Measurements from ENCODE around the gene OSR1. TPM values are rescaled to one million over a fixed set of nuclear protein-coding genes. Genes with fewer than 3 reads are reported as not detected.

OSR1 gene
- total RNA-seq, 1 donor from 2014 or later = 0.80 TPM

DNA sequence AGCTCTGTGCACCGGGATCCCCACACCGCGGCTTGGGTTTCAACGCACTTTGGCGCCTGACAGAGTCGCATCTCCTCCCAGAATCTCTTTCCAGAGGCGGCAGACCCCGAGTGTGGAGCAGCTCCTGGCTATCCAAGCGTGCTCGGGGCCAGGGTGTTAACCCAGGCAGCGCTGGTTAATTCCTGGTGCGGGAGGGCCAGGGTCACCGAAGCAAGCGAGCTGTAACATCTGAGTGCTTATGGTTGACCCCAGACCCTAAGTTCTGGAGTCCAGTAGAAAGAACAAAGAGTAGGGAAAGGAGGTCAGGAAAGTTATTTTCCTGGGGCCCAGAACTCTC, 566 bp upstream of the OSR1 start:
- DNase-seq (ENCODE audit: low read depth) = no peak

DNA sequence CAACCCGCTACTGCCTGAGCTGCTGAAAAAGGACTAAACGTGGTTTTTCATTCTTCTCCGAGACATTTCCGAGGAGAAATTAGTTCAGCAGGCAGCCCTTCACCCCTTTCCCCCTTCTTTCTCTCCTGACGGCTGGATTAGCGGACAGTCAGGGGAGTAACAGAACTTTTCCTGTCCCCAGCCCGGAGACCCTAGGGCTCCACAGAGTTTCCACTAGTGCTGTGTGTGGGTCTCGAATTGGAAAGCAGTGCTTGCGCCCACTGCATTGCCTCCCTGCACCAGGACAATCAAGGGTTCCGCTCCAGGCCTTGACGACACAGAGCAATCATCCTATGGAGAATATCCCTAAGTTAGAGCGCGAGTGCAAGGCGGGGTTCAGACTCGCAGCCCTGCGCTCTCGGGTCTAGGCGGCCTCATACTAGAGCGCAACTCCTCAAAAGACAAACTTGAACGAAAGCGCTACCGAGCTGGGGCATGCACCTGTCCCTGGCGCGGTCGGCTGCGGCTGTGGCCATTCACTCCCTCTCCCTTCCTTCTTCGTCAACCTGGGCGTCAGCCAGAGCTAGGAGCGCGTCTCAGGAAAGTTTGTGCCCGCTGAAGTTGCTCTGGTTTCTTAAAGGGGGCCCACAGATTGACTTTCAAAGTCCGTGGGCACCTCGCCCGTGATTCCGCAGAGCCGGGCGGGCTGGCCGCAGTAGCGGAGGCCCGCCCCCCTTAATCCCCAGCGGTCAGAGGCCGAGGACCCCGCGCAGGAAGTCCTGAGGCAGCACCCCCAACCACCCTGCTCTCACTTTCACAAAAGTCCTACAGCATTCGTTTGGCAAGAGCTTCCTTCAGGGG, 801 bp downstream of the OSR1 start:
- no peak for DNase-seq (ENCODE audit: low read depth)

DNA sequence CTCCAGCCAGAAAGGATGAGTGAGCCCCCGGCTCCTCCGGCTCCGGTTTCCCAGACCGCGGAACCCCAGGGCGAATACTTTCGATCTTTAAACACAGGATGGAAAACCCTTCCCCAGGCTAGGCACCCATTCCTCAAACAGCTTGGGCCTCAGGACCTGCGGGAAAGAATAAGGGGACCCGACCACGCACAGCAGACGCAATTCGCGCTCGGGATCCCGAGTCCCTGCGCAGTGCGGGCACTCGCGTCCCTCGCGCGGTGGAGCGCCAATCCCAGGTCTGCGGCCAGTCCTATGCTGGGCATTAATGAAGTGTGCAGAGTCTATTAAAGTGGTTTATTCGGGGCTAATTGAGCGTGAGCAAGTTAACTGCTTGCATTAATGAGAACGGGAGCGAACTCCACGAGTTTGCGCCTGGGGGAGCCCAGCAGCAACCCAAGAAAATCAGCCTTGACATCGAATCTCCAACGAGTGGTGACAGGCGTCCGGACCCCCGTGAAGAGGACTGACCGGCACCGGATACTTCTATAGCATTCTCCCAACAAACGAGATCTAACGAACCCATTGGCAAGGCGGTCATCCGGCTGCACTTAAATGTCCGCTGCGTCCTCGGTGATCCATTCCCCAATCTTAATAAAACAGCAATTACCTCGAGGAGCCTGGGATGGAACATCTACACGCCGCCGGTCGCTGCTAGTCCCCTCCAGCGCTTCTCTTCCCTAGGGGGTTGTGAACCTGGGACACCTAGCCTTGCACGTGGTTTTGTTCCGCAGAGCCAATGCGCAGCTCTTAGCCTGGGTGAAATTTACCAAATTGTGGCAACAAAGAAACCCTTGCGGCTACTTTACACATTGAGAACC, 1.6 kb downstream of the OSR1 start:
- no peak for DNase-seq (ENCODE audit: low read depth)

DNA sequence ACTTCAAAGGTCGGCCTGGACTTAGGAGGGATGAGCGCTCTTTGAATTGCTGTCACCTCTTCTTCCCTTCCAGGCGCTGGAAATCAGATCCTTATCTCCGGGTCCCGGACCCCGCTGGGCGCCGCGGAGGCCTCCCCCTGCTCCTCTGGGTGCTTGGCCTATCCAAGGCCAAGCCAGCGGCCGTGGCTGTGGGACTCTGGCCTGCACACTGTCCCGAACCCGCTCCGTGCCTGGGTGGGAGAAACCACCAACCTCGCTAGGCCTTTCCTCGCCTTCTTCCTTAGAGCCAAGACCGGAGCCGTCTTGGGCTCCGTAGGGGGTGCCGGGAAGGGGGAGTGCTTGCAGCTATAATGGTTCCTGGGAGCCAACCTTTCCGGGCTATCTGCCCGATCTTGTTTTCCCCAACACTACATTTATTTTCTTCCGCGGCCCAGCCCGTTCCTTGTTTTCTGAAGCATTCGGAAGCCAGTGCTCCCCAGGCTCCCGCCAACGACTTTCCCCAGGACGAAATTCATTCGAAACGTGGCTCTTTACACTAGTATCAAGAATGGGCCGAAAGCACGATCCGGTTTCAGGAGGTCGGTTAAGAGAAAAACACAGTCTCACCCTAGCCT, 2.4 kb downstream of the OSR1 start:
- DNase-seq (ENCODE audit: low read depth) = no peak

DNA sequence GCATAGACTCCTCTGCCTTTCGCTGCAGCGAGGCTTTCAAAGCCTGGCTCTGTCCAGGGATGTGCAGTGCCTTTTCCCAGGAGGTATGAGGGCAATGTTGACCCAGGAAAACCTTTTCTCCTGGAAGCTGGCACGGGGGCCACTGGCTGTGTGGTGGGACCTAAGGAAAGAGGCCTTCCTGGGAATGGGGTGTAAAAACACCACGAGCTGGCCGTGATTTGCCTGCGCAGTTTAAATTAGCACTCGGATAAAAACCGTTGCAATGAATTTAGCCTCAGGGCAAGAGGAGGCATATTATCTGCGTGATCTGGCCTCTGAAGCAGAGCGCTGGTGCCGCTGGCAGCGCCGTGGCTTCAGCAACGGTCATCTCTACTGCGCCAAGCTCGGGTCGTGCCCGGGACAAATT, 3.0 kb downstream of the OSR1 start:
- DNase-seq (ENCODE audit: low read depth) = no peak

DNA sequence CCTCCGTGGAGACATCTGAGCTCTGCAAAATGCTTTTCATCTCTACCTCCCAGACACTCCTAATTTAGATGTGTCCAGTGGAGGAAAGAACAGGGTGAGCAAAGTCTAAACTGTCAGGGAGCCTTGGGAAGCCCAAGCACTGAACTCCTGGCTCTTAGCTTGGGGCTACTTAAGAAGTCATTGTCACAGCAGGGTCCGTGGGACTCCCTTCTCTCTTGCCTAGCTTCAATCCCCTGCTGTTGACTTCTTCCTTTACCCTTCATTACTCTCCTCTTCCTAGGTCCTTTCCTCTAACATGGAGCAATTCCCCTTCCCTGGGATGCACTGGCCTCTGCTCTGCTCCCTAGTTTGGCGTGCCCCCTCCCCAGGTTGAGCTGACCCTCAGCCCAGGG, 3.4 kb downstream of the OSR1 start:
- no peak for DNase-seq (ENCODE audit: low read depth)

DNA sequence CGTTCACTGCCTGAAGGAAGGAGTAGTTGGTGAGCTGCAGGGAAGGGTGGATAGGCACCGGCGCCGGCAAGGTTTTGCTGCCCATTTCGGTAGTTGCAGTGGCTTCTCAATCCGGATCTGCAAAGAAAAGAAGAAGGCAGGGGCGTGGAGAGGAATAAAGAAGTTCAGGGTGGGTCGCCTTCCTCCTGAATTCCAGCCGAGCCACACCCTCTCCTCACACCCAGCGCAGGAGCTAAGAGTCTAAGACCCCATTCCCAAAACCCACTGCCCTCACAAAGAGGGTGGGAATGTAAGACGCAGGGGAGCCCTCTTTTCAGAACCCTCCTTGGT, 4.7 kb downstream of the OSR1 start:
- DNase-seq (ENCODE audit: low read depth) = no peak

DNA sequence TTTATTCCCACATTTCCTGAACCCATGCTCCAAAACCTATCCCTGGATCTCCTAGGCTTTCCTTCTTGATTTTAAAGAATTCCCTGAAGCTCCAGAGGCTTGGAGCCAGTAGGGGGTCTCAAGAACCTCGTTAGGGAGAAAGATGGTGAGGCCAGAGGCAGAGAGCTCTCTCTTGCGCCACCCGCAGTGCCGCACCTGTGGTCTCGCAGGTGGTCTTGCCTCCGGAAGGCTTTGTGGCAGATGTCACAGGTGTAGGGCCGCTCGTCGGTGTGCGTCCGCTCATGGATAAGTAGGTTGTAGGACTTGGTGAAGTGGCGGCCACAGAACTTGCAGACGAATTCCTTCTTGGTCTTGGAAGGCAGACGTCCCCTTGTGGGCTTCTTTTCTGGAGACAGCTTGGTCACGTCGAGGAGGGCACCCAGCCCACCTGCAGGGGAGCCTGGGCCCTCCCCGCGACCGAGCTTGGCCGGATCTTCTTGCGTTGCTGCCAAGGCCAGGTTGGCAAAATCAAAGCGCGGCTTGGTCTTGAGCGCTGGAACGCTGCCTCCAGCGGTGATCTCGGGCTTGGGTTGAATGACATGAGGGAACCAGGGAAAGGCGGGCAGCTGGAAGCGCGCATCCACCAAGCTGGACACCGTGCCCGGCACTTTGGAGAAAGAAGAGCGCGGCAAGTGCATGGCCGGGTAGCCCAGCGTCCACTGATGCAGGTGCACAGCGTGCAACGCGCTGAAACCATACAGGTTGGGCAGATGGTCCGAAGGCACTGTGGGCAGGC, 5.3 kb downstream of the OSR1 start:
- no peak for DNase-seq (ENCODE audit: low read depth)

DNA sequence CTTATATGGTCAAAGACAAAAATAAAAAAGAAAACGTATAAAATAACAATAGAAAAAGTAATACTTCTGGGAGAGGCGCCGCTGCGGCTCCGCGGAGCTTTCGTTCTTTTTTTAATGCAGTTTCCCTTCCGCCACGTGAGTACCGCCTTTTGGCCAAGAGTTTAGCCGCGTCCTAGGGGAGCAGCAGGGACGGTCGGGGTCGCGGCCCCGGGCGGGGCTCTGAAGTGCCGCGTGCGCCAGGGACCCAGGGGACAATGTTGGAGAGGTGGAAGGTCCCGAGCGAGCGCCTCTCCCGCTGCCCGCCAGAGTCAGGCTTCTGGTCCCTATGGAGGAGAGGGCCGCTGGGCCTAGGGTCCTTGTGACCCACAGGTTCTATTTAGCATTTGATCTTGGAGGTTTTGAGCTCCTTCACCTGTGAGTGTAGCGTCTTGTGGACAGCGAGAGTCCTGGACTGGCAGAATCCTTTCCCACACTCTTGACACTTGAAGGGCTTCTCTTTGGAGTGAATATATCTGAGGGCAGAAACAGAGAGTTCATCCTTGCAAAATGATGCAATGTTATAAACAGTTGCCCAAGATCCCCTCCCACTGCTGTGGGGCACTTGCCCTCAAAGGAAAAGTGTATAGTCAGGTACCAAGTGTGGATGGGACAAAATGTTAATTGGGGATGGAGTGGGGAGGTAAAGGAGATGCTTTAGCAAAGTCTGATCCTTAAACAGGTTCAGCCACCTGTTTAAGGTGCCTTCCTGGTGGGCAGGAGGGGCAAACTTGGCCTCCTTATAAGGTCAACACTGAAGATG, 6.3 kb downstream of the OSR1 start:
- no peak for DNase-seq (ENCODE audit: low read depth)

DNA sequence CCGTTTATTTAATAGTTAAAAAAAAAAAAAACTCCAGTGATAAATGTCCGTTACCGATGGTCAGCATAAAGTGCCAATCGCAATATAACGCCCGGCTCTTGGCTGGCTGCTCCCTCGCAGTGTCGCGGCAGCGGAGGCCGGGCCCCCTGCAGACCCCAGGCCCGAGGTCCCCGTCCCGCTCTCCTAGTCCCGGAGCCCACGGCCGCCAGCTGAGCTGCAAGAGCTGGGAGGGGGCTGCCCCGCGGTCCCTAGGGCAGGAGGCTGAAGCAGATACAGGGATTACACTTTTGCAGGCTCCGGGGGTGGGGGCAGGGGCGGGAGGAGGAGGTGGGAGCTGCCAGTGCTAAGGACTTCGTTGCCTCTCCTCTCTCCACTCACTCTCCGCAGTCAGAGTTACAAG, 6.9 kb downstream of the OSR1 start:
- DNase-seq (ENCODE audit: low read depth) = no peak

DNA sequence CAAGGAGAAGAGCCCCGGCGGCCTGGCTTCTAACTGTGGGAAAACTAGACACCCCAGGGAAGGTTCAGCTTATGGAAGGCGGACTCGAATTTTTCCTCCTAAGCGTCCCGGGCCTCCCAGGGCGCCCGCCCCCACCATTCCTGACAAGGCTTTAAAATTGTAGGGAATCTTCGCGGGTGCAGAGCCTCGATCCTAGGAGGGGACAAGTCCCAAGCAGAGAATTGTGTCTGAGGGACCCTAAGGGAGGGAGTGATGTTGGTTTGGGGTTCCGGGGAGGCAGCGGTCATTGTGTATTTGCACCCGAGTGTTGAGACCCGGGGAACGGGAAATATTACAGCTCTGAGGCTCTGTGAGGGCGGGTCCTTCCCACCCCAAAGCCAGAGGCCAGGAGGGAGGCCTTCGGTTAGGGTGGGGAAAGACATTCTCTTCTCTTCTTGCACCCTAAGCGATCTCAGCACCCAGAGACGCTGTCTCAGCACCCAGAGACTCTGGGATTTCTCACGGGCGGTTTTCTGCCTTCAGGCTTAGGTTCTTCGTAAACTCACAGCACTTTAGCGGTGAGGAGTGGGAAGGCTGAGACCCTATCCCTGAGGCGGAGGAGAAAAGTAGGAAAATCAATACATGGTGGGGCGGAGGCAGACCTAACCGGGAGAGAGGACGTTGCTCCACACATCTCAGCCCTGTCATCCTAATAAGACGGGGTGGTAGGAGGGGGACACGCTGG, 7.6 kb downstream of the OSR1 start:
- no peak for DNase-seq (ENCODE audit: low read depth)

DNA sequence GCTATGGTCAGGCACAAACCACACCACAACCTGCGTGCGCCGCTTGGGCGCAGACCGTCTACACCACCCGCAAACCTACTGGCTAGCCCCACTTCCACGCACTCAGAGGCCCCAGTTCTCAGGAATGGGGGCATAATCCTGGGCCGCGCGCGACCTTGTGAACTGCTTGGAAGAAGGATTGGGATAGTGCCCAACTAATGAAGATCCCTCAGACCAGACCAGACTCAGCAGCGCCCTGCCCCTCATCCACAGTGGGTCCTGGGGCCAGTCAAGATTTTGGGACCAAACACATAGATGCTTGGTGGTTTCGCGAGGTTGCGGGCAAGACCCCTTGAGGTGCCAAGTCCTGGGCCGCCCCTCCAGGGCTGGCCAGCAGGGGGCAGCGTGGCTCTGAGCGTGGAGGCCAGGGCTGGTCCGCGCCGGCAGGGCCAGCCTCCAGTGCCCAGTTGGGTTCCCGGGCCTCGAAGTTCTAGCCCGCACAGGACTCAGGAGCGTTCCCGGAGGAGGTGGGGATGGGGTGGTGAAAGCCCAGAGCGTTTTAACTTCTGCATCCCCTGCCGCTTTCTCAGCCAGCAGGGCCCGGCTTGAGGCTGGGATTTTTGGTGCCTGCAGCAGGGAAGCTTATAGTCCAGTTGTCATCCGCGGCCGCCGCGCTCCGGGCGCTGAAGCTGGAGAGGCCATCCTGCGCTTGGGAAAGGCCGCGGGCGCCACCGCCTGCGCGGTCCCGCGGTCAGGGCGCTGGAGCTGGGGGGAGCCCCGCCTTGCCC, 8.3 kb downstream of the OSR1 start:
- DNase-seq (ENCODE audit: low read depth) = no peak

DNA sequence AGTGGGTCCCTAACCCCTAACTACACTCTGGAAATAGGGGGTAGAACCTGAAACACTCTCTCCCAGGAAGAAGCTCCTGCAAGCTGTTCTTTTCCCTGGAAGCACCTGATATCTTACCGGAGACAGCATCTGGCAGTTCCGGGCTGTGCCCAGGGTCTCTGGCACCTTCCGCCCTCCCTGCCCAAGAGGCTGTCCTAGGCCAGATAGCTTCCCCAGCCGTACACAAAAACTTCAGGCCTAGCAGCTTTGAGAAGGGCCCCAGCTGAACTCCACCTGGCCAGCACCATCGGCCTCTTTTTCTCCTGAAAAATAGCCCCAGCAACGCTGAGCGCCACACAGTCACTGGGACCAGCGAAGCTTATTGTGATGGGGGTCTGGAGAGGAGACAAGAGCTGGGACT, 9.7 kb downstream of the OSR1 start:
- DNase-seq (ENCODE audit: low read depth) = no peak

DNA sequence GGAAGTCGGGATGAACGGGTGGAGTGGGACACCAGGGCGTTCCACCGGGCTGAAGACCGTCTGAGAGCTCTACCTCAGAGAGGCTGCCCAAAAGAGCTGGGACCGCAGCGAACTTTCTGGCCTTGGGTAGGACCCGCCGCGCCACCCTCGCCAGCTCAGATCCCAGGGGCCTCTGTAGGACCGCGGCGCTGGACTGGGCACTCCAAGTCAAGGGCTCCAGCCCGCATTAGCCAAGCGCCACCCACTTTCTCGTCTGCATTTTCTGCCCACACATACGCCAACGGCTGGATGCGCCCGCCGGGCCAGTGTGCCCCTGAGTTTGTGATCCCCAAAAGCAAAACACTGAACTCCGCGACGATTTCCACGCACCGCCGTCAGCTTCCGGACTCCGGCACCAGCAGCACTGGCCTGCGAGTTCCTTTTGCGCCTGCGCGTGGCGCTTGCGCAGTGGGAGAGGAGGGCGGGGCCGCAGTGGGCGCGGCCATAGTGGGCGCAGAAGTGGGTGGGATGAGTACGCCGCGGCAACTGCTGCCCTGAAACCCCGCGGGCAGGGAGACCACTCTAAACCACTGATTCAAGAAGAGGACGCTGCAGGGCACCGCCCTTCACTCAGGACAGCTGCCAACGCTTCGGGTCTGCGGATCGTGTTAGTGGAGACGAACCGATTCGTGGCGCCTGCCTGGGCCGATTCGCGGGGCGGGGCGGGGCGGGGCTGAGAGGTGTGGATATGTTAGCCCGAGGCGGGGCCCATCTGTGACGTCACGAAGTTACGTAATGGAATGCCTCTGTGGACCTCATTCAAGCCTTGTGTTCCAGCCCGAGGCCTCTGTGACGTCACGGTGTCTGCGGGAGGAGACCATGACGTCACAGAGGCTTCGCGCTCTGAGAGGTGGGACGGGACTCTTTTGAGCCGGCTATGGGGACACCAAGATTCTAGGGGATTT, 10.5 kb downstream of the OSR1 start:
- DNase-seq (ENCODE audit: low read depth) = peak; percentile 90

DNA sequence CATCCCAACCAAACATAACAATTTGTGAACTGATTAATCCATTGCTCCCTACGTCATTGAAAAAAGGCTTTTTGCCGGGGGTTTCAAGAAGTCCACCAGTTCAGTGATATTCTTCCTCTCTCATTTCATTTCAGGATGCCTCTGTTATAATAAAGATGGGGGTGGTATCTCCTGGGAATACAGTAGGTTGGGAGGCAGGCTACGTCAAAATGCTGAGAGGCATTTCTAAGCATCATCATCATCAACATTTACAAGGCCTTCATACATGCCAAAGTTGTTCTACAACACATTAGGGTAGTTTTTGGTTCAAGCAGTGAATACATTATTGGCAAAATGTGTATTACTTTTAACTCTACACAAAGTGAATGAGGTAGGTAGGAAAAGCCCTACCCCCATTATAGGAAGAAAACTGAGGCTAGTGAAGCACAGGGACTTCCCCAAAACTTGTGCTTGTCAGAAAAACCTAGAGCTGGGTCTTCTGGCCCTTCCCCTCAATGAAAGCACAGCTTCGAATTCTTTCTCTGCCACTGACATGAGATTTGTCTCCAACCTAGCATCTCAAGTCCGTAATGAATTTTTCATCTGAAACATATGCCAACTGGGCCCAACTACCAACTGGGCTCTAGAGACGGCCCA, 11.3 kb downstream of the OSR1 start:
- DNase-seq (ENCODE audit: low read depth) = no peak

DNA sequence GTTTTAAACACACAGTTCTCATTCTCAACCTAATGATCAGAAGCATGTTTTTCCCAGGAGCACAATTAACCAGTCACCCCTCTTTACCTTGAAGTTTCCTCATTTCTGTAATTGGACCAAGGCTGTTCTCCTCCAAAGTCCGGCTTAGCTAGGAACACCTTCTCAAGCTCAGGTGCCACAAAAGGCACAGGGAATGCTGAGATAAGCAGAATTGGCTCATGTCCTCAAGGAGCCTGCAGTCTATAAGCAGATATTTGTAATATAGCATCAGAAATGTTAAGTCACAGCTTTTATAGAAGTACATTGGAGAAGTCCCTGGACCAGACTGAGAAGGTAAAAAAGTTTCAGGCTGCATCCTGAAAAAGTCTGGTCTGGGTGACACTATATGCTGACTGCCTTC, 20.7 kb downstream of the OSR1 start:
- DNase-seq (ENCODE audit: low read depth) = no peak

DNA sequence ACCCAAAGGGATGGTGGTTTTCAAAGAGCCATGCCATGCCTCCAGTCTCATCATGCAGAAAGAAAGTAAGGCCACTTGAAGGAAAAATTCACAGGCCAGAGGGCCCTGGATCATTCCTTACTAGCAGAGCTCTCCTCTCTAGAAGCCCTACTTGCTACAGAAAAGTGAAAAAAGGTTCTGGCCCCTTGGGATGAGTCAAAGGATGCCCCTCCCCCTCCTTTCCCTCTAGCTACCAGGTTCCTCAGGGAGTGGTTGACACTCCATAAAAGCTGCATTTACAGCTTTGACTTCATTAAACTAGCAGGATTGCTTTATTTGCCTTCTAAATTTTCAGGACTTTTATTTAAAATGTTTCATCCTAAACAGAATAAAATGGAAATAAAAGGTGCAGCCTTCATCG, 21.2 kb downstream of the OSR1 start:
- no peak for DNase-seq (ENCODE audit: low read depth)

DNA sequence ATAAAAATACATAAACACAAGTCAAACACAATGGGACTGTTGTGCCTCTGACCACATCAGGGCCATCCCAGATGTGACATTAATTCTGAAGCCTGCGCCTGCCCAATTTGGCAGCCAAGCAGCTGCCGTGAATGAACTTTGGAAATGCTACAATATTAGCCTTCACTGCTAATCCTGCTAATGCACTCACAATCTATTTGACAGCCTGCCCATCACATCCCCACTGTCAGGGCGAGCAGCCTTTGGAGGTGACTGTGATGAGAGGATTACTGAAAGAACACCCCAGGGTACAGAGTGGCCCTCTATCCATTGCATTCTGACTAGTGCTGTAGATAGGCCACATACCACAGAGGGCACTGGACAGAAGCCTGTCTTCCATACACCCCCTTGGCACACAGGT, 21.6 kb downstream of the OSR1 start:
- no peak for DNase-seq (ENCODE audit: low read depth)

Data from renal cortical epithelial cell (primary cell).